Calu3 (cell line): Measurements from ENCODE around the gene HEG1. TPM values are rescaled to one million over a fixed set of nuclear protein-coding genes. Genes with fewer than 3 reads are reported as not detected.

Experiments used
- BruUV-seq: library from RNA; stranded (reverse); fragments of 400-500 nt; replicated peaks from 2 replicates; lab custom pipeline; 2021; lab: Mats Ljungman, UMichigan
- CTCF ChIA-PET: fragments of 300-600 bp; sonication (Branson Sonifier 250); formaldehyde crosslinking; loops from one replicate; lab custom pipeline; 2022; ENCODE audit warnings: antibody characterized with exemption; lab: Charles Lee
- DNase-seq: peaks from one replicate; pipeline ENCODE4 v3.0.0; 2022
- H3K27ac Mint-ChIP-seq: one replicate; pipeline ENCODE4 v1.8.0; 2022; ENCODE audit warnings: mixed read lengths; ENCODE audit not compliant: unreplicated experiment
- H3K27me3 Mint-ChIP-seq: one replicate; pipeline ENCODE4 v1.8.0; 2022; ENCODE audit warnings: mixed read lengths; ENCODE audit not compliant: unreplicated experiment
- H3K36me3 Mint-ChIP-seq: one replicate; pipeline ENCODE4 v1.8.0; 2022; ENCODE audit warnings: mild to moderate bottlenecking, moderate library complexity, mixed read lengths; ENCODE audit not compliant: insufficient read depth, unreplicated experiment
- H3K4me1 Mint-ChIP-seq: one replicate; pipeline ENCODE4 v1.8.0; 2022; ENCODE audit warnings: mild to moderate bottlenecking, low read depth, mixed read lengths; ENCODE audit not compliant: unreplicated experiment
- H3K4me3 Mint-ChIP-seq: one replicate; pipeline ENCODE4 v1.8.0; 2022; ENCODE audit warnings: mild to moderate bottlenecking, low read depth, moderate library complexity, mixed read lengths; ENCODE audit not compliant: unreplicated experiment
- H3K9me3 Mint-ChIP-seq: one replicate; pipeline ENCODE4 v1.8.0; 2022; ENCODE audit warnings: low read depth, mixed read lengths; ENCODE audit not compliant: unreplicated experiment
- intact Hi-C: fragments of 100-400 bp; cut with micrococcal nuclease; formaldehyde crosslinking; loops from one replicate; pipeline ENCODE4 v1.10.0; 2022; ENCODE audit not compliant: unreplicated experiment
- total RNA-seq: library from RNA; stranded (reverse); gene quantifications from 2 replicates; pipeline ENCODE4 v1.2.3, GENCODE V29; 2022
- TF ChIP-seq, protein P1 (sequence below): fragments of 200-600 bp; IDR thresholded peaks from one replicate; pipeline ENCODE4 v1.8.0; 2022; ENCODE audit warnings: antibody characterized with exemption; ENCODE audit not compliant: unreplicated experiment

HEG1 gene
- total RNA-seq, 1 experiment from 2014 or later: 0.97 TPM

DNA sequence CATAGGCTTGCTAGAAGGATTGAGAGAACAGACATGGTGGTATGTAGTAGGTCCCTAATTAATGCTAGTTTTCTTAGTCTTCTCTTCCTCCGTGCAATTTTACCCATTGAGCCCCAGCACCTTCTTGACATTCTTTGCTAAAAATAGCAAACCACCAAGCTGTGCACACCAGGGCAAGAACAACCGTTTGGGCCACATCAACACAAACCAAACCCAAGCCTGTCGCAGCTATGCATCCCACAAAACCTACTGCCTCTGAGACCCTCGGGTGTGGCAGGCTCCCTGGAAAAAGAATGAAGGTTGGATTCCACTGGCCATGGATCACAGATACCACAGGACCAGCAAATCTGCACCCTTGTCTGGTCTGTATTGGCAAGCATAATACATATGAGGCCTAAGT is 27.1 kb downstream of the HEG1 start:
- no peak for DNase-seq
- CTCF ChIA-PET: no interaction called here
- TF ChIP-seq, protein P1, sequence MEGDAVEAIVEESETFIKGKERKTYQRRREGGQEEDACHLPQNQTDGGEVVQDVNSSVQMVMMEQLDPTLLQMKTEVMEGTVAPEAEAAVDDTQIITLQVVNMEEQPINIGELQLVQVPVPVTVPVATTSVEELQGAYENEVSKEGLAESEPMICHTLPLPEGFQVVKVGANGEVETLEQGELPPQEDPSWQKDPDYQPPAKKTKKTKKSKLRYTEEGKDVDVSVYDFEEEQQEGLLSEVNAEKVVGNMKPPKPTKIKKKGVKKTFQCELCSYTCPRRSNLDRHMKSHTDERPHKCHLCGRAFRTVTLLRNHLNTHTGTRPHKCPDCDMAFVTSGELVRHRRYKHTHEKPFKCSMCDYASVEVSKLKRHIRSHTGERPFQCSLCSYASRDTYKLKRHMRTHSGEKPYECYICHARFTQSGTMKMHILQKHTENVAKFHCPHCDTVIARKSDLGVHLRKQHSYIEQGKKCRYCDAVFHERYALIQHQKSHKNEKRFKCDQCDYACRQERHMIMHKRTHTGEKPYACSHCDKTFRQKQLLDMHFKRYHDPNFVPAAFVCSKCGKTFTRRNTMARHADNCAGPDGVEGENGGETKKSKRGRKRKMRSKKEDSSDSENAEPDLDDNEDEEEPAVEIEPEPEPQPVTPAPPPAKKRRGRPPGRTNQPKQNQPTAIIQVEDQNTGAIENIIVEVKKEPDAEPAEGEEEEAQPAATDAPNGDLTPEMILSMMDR: no peak
- intact Hi-C loops: no loop called here
- H3K4me3 Mint-ChIP-seq: no peak overlapping the region
- H3K27me3 Mint-ChIP-seq: peaks cover 52% of the 10 kb centered on the region
- no TSS peak for BruUV-seq
- no peak overlapping the region for H3K27ac Mint-ChIP-seq
- H3K4me1 Mint-ChIP-seq: no peaks in the 10 kb centered on the region
- H3K36me3 Mint-ChIP-seq: no peaks in the 10 kb centered on the region
- no peaks in the 10 kb centered on the region for H3K9me3 Mint-ChIP-seq

DNA sequence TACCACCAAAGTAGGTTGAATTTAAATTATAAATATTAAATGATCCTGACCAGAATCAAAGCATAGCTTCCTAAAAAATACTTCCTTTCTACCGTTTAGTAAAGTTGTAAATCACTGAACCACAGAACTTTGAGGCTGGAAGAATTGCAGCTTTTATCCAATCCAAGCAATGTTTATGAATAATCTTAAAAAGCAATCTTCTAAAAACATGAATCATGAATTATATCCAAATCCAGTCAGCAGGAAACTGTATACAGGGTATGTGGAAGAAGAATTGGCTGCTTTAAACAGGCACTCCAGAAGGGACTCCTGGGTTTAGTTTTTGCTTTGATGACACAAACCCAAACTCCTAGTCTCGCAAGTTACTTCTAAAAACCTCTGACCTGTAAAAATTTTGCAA is 30.2 kb downstream of the HEG1 start:
- Mint-ChIP-seq H3K4me3 (no peak overlapping the region), H3K27ac (no peak overlapping the region), H3K4me1 (no peaks in the 10 kb centered on the region), H3K27me3 (peaks cover 58% of the 10 kb centered on the region), H3K36me3 (no peaks in the 10 kb centered on the region), H3K9me3 (no peaks in the 10 kb centered on the region)
- TF ChIP-seq, protein P1: no peak
- CTCF ChIA-PET: interaction anchor here (0.6 kb wide), 1 partner anchor 38 kb away, joined by 3 read pairs; no protein-coding TSS in a partner anchor
- BruUV-seq: no TSS peak
- DNase-seq: no peak
- intact Hi-C loops: no loop called here

DNA sequence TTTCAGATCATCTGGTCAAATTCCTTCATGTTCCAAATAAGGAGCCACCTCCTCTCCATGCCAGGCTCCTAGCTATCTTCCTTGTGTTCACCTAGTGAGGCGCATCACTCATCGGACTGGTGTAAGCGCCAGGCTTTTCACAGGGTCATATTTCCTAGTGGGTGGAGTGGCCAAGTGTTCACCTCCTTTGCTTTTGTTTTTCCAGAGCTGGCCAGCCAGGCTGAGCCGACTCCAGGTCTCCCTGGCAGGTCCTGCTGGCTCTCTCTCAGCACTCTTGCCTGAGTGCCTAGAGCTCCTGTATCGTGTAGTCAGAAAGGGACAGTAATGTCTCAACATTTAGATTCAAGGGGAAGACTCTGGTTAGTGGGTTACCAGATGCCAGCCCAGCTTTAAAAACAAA is 31.0 kb downstream of the HEG1 start:
- TF ChIP-seq, protein P1: no peak
- no peaks in the 10 kb centered on the region for H3K9me3 Mint-ChIP-seq
- no TSS peak for BruUV-seq
- DNase-seq: no peak
- H3K27ac Mint-ChIP-seq: no peak overlapping the region
- CTCF ChIA-PET: interaction anchor here (0.7 kb wide), 1 partner anchor 32 kb away, joined by 3 read pairs; no protein-coding TSS in a partner anchor
- no peaks in the 10 kb centered on the region for H3K36me3 Mint-ChIP-seq
- no peaks in the 10 kb centered on the region for H3K4me1 Mint-ChIP-seq
- H3K27me3 Mint-ChIP-seq: peaks cover 58% of the 10 kb centered on the region
- no peak overlapping the region for H3K4me3 Mint-ChIP-seq
- intact Hi-C loops: no loop called here

DNA sequence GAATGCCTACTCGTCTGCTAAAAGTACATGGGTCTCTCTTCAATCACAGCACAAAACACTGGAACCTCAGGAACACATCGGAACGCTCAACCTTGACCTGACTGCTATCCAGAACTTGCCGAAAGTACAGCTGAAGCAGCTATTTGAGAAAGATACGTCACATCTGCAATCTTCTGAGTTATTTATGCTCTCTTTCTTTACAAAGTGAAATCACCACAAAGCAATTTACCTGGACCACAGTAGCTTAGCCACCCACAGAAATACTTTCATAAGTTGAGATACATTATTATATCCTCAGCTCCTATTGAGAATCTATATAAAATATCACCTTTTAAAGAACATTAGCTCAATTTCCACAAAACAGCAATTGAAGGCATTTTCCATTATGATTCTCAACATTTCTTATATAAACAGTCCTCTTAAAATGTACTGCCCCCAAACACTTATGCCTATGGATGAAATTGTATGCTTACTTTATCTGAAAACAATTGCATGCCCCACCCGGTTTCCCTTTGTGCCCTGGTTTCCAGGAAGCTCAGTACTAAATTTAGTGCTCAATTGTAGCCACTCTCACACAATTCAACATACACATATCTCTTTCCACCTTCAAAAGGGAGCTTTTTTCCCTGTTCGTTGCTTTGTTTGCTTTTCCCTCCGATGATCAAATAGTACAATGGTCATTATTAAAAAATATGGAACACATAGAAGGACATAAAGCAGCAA is 31.8 kb downstream of the HEG1 start:
- H3K36me3 Mint-ChIP-seq: no peaks in the 10 kb centered on the region
- no peaks in the 10 kb centered on the region for H3K4me1 Mint-ChIP-seq
- BruUV-seq: no TSS peak
- intact Hi-C loops: no loop called here
- DNase-seq: no peak
- no peak overlapping the region for H3K4me3 Mint-ChIP-seq
- H3K27ac Mint-ChIP-seq: no peak overlapping the region
- TF ChIP-seq, protein P1: no peak
- H3K27me3 Mint-ChIP-seq: peaks cover 59% of the 10 kb centered on the region
- CTCF ChIA-PET: interaction anchor here (0.6 kb wide), 1 partner anchor 92 kb away, joined by 7 read pairs; no protein-coding TSS in a partner anchor
- no peaks in the 10 kb centered on the region for H3K9me3 Mint-ChIP-seq
